ENCODE data around the gene SHISAL2A. TPM values are rescaled to one million over a fixed set of nuclear protein-coding genes. Genes with fewer than 3 reads are reported as not detected.

Gene SHISAL2A
- total and polyA plus RNA-seq, 2 of the 13 experiments (the other 11 are each of a cell fraction or from before 2014, with no cell fraction given), result not detected

GRCh38 chr1:52588027-52588426 is 44.9 kb upstream of the SHISAL2A start:
- H3K27me3 ChIP-seq (ENCODE audit: control insufficient read depth in 1 of 2, insufficient read depth in 2 of 2, low read length in 2 of 2), result no peaks in the 10 kb centered on the region; a peak in 1 of 5 replicates
- peaks cover 14% of the 10 kb centered on the region; the same call in 1 of the 2 replicates for H3K4me1 ChIP-seq (ENCODE audit: insufficient read depth, low read length)
- no peaks in the 10 kb centered on the region for H3K36me3 ChIP-seq (replicated peaks in 1 of 2; ENCODE audit: control insufficient read depth in 1 of 2, insufficient read depth in 2 of 2, low read length in 2 of 2)
- intact Hi-C loops (cut with micrococcal nuclease; ENCODE audit: unreplicated experiment) (no loop called here), in situ Hi-C loops (cut with HindIII; ENCODE audit: extremely low pct_ligation_motif_present, low pct_unique_long_range_greater_than_20kb) (no loop called here)
- no peak overlapping the region for H3K4me2 ChIP-seq (ENCODE audit: low read depth, low read length)
- H3K9me3 ChIP-seq (ENCODE audit: low read length), result no peaks in the 10 kb centered on the region
- TF ChIP-seq ZNF850 (CRISPR knock-in tag; conservative IDR thresholded peaks at IDR 0.05) (no peak), TEAD2 (CRISPR knock-in tag; IDR thresholded peaks at IDR 0.05) (no peak), TOE1 (CRISPR knock-in tag; IDR thresholded peaks at IDR 0.05) (no peak)
- H4K20me1 ChIP-seq (ENCODE audit: insufficient read depth, low read length), result no peaks in the 10 kb centered on the region
- ChIA-PET POLR2A (interaction anchor here (1.8 kb wide), 1 partner anchor 64 kb away, joined by 3 read pairs; no protein-coding TSS in a partner anchor), CTCF (ENCODE audit: low intra/inter-chr PET ratio, low total read pairs) (no interaction called here)
- FAIRE-seq, result no peak
- BruUV-seq (replicated peaks), result no TSS peak
- no peak overlapping the region for H3K9ac ChIP-seq (ENCODE audit: insufficient read depth, low read depth, low read length)
- H3K79me2 ChIP-seq (ENCODE audit: insufficient read depth, low read length), result no peaks in the 10 kb centered on the region
- H3K4me3 ChIP-seq (replicated peaks in 1 of 3; ENCODE audit: insufficient read depth in 1 of 3, low read depth in 2 of 3, low read length in 3 of 3), result no peak overlapping the region
- DNase-seq (ENCODE audit: low spot score), result no peak
- H2AFZ ChIP-seq (ENCODE audit: low read length), result no peak overlapping the region
- ATAC-seq, result no peak
- H3K27ac ChIP-seq (ENCODE audit: extremely low read length, insufficient read depth, low read length), result no peak overlapping the region

GRCh38 chr1:52588535-52588934 is 44.4 kb upstream of the SHISAL2A start:
- WGBS (ENCODE audit: low lambda C conversion rate), result 27% methylated on average over 1 of the region's 1 CpG
- Histone ChIP-seq H3K79me2 (ENCODE audit: insufficient read depth, low read length) (no peaks in the 10 kb centered on the region), H4K20me1 (ENCODE audit: insufficient read depth, low read length) (no peaks in the 10 kb centered on the region), H3K9me3 (ENCODE audit: low read length) (no peaks in the 10 kb centered on the region), H3K9ac (ENCODE audit: insufficient read depth, low read depth, low read length) (no peak overlapping the region), H3K4me3 (replicated peaks in 1 of 3; ENCODE audit: insufficient read depth in 1 of 3, low read depth in 2 of 3, low read length in 3 of 3) (no peak overlapping the region), H3K4me2 (ENCODE audit: low read depth, low read length) (no peak overlapping the region), H3K27ac (ENCODE audit: extremely low read length, insufficient read depth, low read length) (no peak overlapping the region), H3K4me1 (ENCODE audit: insufficient read depth, low read length) (peaks cover 14% of the 10 kb centered on the region; the same call in 1 of the 2 replicates), H2AFZ (ENCODE audit: low read length) (no peak overlapping the region), H3K36me3 (replicated peaks in 1 of 2; ENCODE audit: control insufficient read depth in 1 of 2, insufficient read depth in 2 of 2, low read length in 2 of 2) (no peaks in the 10 kb centered on the region), H3K27me3 (ENCODE audit: control insufficient read depth in 1 of 2, insufficient read depth in 2 of 2, low read length in 2 of 2) (no peaks in the 10 kb centered on the region; a peak in 1 of 5 replicates)
- no TSS peak for BruUV-seq (replicated peaks)
- no peak for ATAC-seq
- ChIA-PET CTCF (ENCODE audit: low intra/inter-chr PET ratio, low total read pairs) (no interaction called here), POLR2A (interaction anchor here (1.8 kb wide), 1 partner anchor 63 kb away, joined by 3 read pairs; no protein-coding TSS in a partner anchor)
- no peak for FAIRE-seq
- intact Hi-C loops (cut with micrococcal nuclease; ENCODE audit: unreplicated experiment) (no loop called here), in situ Hi-C loops (cut with HindIII; ENCODE audit: extremely low pct_ligation_motif_present, low pct_unique_long_range_greater_than_20kb) (no loop called here)
- no peak for DNase-seq (ENCODE audit: low spot score)
- no peak for TF ChIP-seq CCAR2 (optimal IDR thresholded peaks at IDR 0.05; ENCODE audit: low read depth, low read length)
- TF ChIP-seq MLXIP (CRISPR knock-in tag; IDR thresholded peaks at IDR 0.05; ENCODE audit: borderline replicate concordance), result no peak
- no peak for TF ChIP-seq ZBTB49 (CRISPR knock-in tag; IDR thresholded peaks at IDR 0.05; ENCODE audit: borderline replicate concordance)
- no peak for TF ChIP-seq SP140L (CRISPR knock-in tag; IDR thresholded peaks at IDR 0.05; ENCODE audit: borderline replicate concordance)
- TF ChIP-seq ZKSCAN5 (CRISPR knock-in tag; IDR thresholded peaks at IDR 0.05), result no peak
- TF ChIP-seq CEBPB (IDR thresholded peaks at IDR 0.05; ENCODE audit: borderline replicate concordance, low read depth, low read length), result no peak
- no peak for TF ChIP-seq ARID2 (CRISPR knock-in tag; IDR thresholded peaks at IDR 0.05; ENCODE audit: borderline replicate concordance)
- TF ChIP-seq MIER3 (CRISPR knock-in tag; IDR thresholded peaks at IDR 0.05; ENCODE audit: borderline replicate concordance), result no peak
- TF ChIP-seq BHLHE40 (IDR thresholded peaks at IDR 0.05; ENCODE audit: low read length), result no peak
- TF ChIP-seq ETV5 (CRISPR knock-in tag; IDR thresholded peaks at IDR 0.05; ENCODE audit: borderline replicate concordance), result no peak
- no peak for TF ChIP-seq ZNF660 (CRISPR knock-in tag; IDR thresholded peaks at IDR 0.05; ENCODE audit: borderline replicate concordance, low read depth)
- TF ChIP-seq ZNF253 (CRISPR knock-in tag; IDR thresholded peaks at IDR 0.05; ENCODE audit: borderline replicate concordance), result no peak

Data from HepG2 (cell line).